Measurements from ENCODE around the gene RBL2.
"Not testable (repeated sequence)": the region's sequence is repeated elsewhere in the genome, so short reads cannot be mapped to it uniquely, and the experiment has no call there.

RBL2 gene

DNA sequence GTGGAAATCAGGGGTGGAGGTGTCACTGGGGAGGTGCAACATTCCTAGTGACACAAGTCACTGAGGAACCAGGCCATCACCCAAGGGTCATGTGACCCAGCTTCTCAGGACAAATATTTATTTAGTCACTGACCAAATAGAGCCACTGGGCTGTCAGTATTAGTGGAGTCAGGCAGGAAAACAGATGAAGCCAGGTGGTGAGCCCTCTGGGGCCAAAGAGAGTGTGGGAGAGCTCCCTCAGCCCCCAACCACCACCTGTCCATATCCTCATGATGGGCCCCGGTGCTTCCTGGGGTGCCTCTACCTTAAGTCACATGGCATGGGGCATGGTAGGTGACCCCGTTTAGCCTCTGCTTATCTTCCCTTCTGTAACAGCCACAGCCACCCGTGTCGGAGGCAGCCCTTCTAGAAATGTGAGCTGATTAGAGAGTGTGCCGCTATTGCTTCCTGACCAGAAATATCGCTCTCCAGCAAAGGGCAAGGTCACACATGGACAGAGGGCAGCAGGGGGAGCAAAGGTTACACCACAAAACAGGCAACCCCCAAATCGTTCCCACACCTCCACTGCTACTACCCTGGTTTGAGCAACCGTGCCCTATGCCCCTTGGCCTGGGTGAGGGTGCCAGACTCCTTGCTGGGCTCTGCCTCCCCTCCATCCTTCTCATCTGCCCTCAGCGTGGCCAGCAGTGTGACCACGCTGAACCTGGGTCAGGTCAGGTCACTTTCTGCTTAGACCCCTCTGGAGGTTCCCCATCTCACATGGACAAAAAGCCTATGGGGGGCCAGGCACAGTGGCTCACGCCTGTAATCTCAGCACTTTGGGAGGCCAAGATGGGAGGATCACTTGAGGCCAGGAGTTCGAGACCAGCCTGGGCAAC is 77.4 kb downstream of the RBL2 start:
- peaks cover 11% of the 10 kb centered on the region; the same call in 1 of the 2 replicates for H3K9me3 ChIP-seq (ENCODE audit: insufficient read depth, low read length)
- H3K27me3 ChIP-seq (ENCODE audit: insufficient read depth, insufficient read length): no peaks in the 10 kb centered on the region
- TF ChIP-seq ZNF274 (IDR thresholded peaks at IDR 0.05; ENCODE audit: low read depth, low read length) (no peak), SUZ12 (IDR thresholded peaks at IDR 0.05; ENCODE audit: extremely low read depth, insufficient read depth, insufficient read length) (no peak), YY1 (IDR thresholded peaks at IDR 0.05; ENCODE audit: insufficient read depth, insufficient read length) (no peak)
- no peak overlapping the region for H3K9ac ChIP-seq (ENCODE audit: insufficient read length, low read depth)
- no peak for DNase-seq (ENCODE audit: low read depth, low spot score)
- H3K4me1 ChIP-seq (ENCODE audit: insufficient read depth, insufficient read length): peaks cover 4% of the 10 kb centered on the region
- H3K36me3 ChIP-seq (ENCODE audit: insufficient read depth, insufficient read length, low read length): no peaks in the 10 kb centered on the region
- H3K4me3 ChIP-seq (ENCODE audit: insufficient read length, low read depth): no peak overlapping the region

DNA sequence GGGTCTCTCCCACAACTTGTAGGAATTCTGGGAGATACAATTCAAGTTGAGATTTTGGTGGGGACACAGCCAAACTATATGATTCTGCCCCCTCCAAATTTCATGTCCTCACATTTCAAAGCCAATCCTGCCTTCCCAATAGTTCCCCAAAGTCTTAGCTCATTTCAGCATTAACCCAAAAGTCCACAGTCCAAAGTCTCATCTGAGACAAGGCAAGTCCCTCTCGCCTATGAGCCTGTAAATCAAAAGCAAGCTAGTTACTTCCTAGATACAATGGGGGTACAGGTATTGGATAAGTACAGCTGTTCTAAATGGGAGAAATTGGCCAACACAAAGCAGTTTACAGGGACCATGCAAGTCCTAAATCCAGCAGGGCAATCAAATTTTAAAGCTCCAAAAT is 78.5 kb downstream of the RBL2 start:
- not testable (repeated sequence) for H3K27me3 ChIP-seq (ENCODE audit: insufficient read depth, insufficient read length); H3K4me1 ChIP-seq (ENCODE audit: insufficient read depth, insufficient read length); DNase-seq (ENCODE audit: low read depth, low spot score); H3K36me3 ChIP-seq (ENCODE audit: insufficient read depth, insufficient read length, low read length); H3K9ac ChIP-seq (ENCODE audit: insufficient read length, low read depth); H3K4me3 ChIP-seq (ENCODE audit: insufficient read length, low read depth)
- peaks cover 11% of the 10 kb centered on the region; the same call in 1 of the 2 replicates for H3K9me3 ChIP-seq (ENCODE audit: insufficient read depth, low read length)

GRCh38 chr16:53515259-53515658 is 81.0 kb downstream of the RBL2 start:
- no peaks in the 10 kb centered on the region for H3K36me3 ChIP-seq (ENCODE audit: insufficient read depth, insufficient read length, low read length)
- no peaks in the 10 kb centered on the region for H3K27me3 ChIP-seq (ENCODE audit: insufficient read depth, insufficient read length)
- no peak overlapping the region for H3K4me3 ChIP-seq (ENCODE audit: insufficient read length, low read depth)
- TF ChIP-seq ZNF274 (IDR thresholded peaks at IDR 0.05; ENCODE audit: low read depth, low read length): no peak
- no peak for TF ChIP-seq YY1 (IDR thresholded peaks at IDR 0.05; ENCODE audit: insufficient read depth, insufficient read length)
- no peak for TF ChIP-seq SUZ12 (IDR thresholded peaks at IDR 0.05; ENCODE audit: extremely low read depth, insufficient read depth, insufficient read length)
- H3K4me1 ChIP-seq (ENCODE audit: insufficient read depth, insufficient read length): peaks cover under 1% of the 10 kb centered on the region
- peaks cover 11% of the 10 kb centered on the region; the same call in 1 of the 2 replicates for H3K9me3 ChIP-seq (ENCODE audit: insufficient read depth, low read length)
- no peak overlapping the region for H3K9ac ChIP-seq (ENCODE audit: insufficient read length, low read depth)
- DNase-seq (ENCODE audit: low read depth, low spot score): no peak

DNA sequence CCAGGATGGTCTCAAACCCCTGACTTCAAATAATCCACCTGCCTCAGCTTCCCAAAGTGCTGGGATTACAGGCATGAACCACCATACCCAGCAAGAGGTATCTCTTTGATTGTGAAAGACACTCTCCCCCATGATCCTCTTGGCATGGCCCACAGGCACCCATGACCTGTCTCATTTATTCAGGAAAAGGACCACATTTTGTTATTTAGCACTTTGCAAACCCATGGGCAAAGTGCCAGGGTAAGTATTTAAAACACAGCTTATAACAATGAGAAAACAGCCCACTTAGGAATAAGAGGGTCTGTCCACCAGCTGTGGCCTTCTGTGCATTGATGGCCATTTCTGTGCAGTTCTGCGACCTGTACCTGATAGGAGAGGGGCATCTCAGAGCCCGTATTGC is 81.5 kb downstream of the RBL2 start:
- no peak overlapping the region for H3K9ac ChIP-seq (ENCODE audit: insufficient read length, low read depth)
- peaks cover 11% of the 10 kb centered on the region; the same call in 1 of the 2 replicates for H3K9me3 ChIP-seq (ENCODE audit: insufficient read depth, low read length)
- H3K27me3 ChIP-seq (ENCODE audit: insufficient read depth, insufficient read length): no peaks in the 10 kb centered on the region
- no peak overlapping the region for H3K4me3 ChIP-seq (ENCODE audit: insufficient read length, low read depth)
- TF ChIP-seq ZNF274 (IDR thresholded peaks at IDR 0.05; ENCODE audit: low read depth, low read length): no peak
- no peak for TF ChIP-seq YY1 (IDR thresholded peaks at IDR 0.05; ENCODE audit: insufficient read depth, insufficient read length)
- TF ChIP-seq SUZ12 (IDR thresholded peaks at IDR 0.05; ENCODE audit: extremely low read depth, insufficient read depth, insufficient read length): no peak
- no peak for DNase-seq (ENCODE audit: low read depth, low spot score)
- H3K4me1 ChIP-seq (ENCODE audit: insufficient read depth, insufficient read length): no peaks in the 10 kb centered on the region
- no peaks in the 10 kb centered on the region for H3K36me3 ChIP-seq (ENCODE audit: insufficient read depth, insufficient read length, low read length)

GRCh38 chr16:53517851-53518250 is 83.6 kb downstream of the RBL2 start:
- Histone ChIP-seq H3K9ac (ENCODE audit: insufficient read length, low read depth) (no peak overlapping the region), H3K4me3 (ENCODE audit: insufficient read length, low read depth) (no peak overlapping the region), H3K9me3 (ENCODE audit: insufficient read depth, low read length) (peaks cover 11% of the 10 kb centered on the region; the same call in 1 of the 2 replicates), H3K27me3 (ENCODE audit: insufficient read depth, insufficient read length) (no peaks in the 10 kb centered on the region), H3K4me1 (ENCODE audit: insufficient read depth, insufficient read length) (no peaks in the 10 kb centered on the region), H3K36me3 (ENCODE audit: insufficient read depth, insufficient read length, low read length) (no peaks in the 10 kb centered on the region)
- no peak for DNase-seq (ENCODE audit: low read depth, low spot score)
- no peak for TF ChIP-seq YY1 (IDR thresholded peaks at IDR 0.05; ENCODE audit: insufficient read depth, insufficient read length)
- TF ChIP-seq ZNF274 (IDR thresholded peaks at IDR 0.05; ENCODE audit: low read depth, low read length): no peak
- no peak for TF ChIP-seq SUZ12 (IDR thresholded peaks at IDR 0.05; ENCODE audit: extremely low read depth, insufficient read depth, insufficient read length)

DNA sequence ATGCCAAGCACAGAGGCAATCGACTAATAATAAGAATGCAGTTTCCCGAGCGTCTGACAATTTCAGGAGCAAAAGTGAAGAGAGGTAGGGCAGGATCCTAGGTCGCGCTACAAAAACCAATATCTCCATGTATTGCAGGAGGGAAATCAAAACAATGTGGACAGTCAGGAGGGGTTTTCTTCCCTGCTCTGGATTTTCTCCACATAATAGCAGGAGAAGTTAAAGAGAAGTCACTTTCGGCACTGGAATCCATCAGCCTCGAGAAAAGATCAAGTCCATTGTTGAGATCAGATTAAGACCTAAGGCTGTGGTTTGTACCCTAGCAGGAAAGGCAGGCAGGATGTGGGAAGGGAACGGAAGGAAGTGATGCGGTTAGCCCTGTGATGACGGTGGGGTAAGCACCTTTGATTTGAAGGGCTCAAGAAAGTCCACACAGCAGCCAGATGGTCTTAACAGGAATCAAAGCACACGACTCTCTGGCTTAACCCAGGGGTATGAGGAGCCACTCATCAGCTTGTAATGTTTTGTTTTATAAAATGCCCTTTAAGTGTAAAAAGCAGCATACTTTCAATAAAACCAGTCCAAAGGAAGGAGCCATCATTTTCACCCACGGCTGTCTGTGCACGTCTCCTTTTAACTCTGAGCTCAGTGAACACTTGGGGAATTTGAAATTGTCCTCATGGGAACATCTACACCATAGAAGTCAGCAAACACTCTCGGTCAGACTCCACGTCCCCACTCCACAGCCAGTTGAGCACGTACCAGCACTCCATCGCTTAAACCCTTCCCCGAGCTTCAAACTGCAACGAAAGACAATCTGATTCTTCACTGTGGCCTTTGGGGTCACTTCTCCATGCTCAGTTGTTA is 84.5 kb downstream of the RBL2 start:
- Histone ChIP-seq H3K9me3 (ENCODE audit: insufficient read depth, low read length) (0 out of 2 replicates have a peak, but pooled peaks cover 2% of the 10 kb centered on the region), H3K4me1 (ENCODE audit: insufficient read depth, insufficient read length) (no peaks in the 10 kb centered on the region), H3K9ac (ENCODE audit: insufficient read length, low read depth) (no peak overlapping the region), H3K36me3 (ENCODE audit: insufficient read depth, insufficient read length, low read length) (no peaks in the 10 kb centered on the region), H3K4me3 (ENCODE audit: insufficient read length, low read depth) (no peak overlapping the region), H3K27me3 (ENCODE audit: insufficient read depth, insufficient read length) (no peaks in the 10 kb centered on the region)
- TF ChIP-seq YY1 (IDR thresholded peaks at IDR 0.05; ENCODE audit: insufficient read depth, insufficient read length): no peak
- TF ChIP-seq SUZ12 (IDR thresholded peaks at IDR 0.05; ENCODE audit: extremely low read depth, insufficient read depth, insufficient read length): no peak
- no peak for TF ChIP-seq ZNF274 (IDR thresholded peaks at IDR 0.05; ENCODE audit: low read depth, low read length)
- DNase-seq (ENCODE audit: low read depth, low spot score): no peak

Measured in NT2/D1 (cell line).